ENCODE measurements around the gene PRR14.
"Not testable (repeated sequence)": the region's sequence is repeated elsewhere in the genome, so short reads cannot be mapped to it uniquely, and the experiment has no call there.

PRR14 gene

DNA sequence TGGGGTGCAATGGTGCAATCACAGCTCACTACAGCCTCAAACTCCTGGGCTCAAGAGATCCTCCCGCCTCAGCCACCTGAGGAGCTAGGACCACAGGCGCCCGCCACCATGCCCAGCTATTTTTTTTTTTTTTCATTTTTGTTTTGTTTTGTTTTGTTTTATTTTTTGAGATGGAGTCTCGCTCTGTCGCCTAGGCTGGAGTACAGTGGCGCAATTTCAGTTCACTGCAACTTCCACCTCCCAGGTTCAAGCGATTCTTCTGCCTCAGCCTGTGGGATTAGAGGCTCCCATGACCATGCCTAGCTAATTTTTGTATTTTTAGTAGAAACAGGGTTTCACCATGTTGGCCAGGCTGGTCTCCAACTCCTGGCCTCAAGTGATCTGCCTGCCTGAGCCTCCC lies 18.3 kb upstream of the PRR14 start:
- DNase-seq (ENCODE audit: low read depth) = not testable (repeated sequence)

DNA sequence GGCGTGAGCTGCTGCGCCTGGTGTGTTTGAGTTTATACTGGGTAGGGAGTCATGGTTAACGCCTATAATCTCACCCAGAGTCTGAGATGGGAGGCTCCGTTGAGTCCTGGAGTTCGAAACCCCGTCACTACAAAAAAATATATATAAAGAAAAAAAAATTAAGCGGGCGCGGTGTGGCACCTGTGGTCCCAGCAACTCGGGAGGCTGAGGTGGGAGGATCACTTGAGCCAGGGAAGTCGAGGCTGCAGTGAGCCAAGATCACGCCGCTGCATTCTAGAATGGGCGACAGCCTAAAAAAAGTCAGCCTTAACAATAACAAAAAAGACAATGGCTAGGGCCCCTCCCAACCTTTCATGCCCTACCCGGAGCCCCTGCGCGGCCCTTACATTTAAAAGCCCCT lies 17.2 kb upstream of the PRR14 start:
- DNase-seq (ENCODE audit: low read depth) = no peak

DNA sequence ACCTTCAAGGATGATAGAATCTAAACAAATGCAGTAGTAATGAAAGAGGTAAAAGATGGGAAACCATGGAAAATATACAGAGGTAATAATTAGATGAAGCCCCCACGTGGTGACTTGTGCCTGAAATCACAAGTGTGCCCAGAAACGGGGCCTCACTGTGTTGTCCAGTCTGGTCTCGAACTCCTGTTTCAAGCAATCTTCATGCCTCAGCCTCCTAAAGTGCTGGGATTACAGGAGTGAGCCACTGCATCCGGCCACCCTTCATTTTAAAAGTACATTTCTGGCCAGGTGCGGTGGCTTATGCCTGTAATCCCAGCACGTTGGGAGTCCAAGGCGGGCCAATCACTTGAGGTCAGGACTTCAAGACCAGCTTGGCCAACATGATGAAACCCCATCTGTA lies 14.2 kb upstream of the PRR14 start:
- DNase-seq (ENCODE audit: low read depth) = no peak

DNA sequence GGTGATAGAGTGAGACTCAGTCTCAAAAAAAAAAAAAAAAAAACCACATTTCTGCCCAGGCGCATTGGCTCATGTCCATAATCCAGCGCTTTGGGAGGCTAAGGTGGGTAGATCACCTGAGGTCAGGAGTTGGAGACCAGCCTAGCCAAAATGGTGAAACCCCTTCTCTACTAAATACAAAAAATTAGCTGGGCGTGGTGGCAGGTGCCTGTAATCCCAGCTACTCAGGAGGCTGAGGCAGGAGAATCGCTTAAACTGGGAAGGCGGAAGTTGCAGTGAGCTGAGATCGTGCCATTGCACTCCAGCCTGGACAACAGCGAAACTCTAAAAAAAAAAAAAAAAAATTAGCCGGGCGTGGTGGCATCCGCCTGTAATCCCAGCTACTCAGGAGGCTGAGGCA lies 13.6 kb upstream of the PRR14 start:
- not testable (repeated sequence) for DNase-seq (ENCODE audit: low read depth)

DNA sequence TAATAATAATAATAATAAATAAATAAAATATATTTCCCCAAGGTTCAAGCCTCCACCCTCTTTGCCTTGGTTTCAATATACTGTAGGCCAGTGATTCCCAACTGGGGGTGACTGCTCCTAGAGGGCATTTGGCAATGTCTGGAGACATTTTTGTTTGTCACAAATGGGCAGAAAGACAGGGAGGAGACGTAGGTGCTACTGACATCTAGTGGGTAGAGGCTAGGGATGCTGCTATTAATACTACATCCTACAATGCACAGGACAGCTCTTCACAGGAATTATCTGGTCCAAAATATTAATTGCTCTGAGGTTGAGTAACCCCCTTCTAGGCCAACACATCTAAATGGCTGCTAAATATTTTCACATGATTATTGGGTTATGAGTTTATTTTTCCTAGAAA lies 12.8 kb upstream of the PRR14 start:
- DNase-seq (ENCODE audit: low read depth) = peak; percentile 43

DNA sequence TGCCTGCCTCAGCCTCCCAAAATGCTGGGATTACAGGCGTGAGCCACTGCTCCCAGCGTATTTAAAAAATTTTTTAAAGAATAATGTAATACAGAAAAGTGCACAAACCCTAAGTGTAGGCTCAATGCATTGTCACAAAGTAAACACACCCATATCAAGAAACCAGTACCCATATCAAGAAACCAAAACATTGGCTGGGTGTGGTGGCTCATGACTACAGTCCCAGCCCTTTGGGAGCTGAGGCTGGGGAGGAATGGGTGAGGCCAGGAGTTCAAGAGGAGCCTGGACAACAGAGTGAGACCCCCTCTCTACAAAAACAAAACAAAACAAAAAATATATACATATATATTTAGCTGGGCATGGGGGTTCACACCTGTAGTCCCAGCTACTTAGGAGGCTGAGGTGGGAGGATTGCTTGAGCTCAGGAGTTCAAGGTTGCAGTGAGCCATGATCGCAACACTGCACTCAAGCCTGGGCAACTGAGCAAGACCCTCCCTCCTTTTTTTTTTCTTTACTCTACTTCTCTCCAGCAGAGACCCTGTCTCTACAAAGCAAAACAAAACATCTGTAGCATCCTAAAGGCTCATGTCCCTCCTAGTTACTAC lies 9.3 kb upstream of the PRR14 start:
- no peak for DNase-seq (ENCODE audit: low read depth)

DNA sequence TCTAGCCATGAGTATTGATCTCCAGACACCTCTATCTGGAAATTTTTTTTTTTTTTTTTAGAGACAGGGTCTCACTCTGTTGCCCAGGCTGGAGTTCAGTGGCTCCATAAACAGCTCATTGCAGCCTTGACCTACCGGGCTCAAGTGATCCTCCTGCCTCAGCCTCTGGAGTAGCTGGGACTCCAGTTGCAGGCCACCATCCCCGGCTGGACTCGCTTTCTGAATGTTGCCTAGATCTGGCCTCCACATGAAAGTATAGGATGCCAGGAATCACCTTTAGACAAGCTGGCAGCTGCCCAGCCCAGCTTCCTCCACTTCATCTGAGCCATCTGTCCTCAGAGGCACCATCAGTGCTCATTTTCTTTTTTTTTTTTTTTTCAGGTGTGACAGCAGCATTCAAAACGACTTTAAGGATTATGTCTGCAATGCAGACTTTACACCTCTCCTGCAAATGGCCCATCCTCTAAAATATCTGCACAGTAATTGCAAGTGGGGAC lies 6.4 kb upstream of the PRR14 start:
- DNase-seq (ENCODE audit: low read depth) = no peak

DNA sequence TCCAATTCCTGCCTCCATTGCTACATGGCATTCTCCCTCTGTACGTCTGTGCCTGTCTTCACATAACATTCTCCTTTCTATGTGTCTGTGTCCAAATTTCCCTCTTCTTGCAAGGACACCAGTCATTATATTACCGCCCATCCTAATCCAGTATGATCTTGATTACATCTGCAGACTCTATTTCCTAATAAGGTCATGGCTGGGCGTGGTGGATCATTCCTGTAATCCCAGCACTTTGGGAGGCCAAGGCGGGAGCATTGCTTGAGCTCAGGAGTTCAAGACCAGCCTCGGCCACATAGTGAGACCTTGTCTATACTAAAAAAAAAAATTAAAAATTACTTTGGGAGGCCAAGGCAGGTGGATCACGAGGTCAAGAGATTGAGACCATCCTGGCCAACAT lies 5.0 kb upstream of the PRR14 start:
- DNase-seq (ENCODE audit: low read depth) = no peak

DNA sequence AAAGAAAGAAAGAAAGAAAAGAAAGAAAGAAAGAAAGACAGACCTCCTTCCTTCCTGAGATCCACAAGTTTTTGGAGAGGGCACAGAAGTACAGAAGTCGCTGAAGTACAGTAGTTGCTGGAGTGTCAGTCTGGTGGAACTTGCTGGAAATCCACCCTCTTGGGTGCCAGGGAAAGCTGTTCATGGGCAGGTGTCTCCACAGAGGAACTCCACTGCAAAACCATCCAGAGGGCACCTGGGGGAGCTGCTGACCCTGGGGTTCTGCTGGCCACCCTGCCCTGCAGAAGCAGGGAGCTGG lies 3.5 kb upstream of the PRR14 start:
- DNase-seq (ENCODE audit: low read depth) = no peak

DNA sequence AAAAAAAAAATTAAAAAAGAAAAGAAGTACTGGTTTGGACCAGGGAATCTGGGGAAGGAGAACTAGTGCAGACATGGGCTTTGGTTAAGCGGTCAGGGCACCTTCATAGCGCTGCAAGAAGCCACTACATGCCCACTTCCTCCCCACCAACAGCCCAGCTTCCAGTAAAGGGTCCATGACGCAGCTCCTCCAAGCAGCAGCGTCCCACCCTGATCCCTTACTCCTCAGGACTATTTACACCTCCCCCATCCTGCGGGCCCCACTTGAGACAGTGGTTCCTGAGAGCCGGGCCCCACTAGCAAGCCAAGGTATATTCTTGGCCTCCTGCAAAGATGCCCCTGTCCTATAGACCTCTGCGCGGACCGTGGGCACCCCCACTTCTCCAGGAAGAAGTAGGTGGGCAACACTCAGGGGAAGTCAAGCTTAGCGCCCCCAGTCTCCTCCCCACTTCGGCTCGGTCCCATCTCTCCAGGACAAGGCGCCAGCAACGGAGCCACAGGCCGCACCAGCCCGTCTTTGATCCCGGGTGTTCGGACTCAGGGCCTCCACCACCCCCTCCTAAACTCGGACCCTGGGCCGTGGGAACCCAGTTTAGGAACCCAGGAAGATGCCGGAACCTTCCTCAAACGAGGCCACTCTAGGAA lies 913 bp upstream of the PRR14 start:
- DNase-seq (ENCODE audit: low read depth) = no peak

DNA sequence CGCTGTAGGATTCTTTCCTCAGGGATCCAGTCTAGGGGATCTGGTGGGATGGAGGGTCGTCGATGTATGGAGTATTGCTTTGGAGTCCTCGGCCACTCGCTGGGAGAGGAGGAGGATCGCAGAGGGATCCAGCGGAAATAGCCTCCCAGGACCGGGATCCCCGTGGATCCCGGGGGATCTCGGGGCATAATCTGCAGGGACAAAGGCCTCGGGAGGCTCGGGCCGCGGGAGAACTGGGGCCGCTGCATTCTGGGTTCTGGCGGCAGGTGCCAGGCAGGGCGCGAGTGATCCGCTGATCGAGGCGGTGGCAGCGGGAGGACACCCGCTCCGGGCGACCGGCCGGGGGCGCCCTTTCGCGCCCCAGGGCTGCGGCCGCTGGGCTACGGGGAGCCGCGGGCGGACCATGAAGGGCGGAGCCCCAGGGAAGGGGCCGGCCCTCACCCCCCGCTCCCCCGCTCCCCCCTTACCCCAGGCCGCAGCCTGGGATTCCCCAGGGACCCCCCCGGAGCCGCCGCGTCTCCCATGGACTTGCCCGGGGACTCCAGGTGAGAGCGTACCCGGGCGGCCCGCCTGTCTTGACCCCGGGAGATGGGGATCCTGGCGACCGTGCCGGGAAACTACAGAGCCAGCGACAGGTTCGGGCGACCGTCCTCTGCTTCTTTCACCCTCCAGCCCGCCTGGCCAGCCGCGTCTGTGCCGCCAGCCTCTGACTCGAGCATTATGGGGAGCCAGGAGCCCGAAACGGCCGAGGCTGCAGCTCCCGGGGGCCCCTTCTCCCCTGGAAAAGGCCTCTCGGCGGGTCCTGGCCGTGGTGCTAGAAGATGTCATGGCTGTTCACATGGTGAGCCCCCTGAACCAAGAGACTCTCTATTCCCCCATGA lies 604 bp downstream of the PRR14 start:
- DNase-seq (ENCODE audit: low read depth) = peak; percentile 50

DNA sequence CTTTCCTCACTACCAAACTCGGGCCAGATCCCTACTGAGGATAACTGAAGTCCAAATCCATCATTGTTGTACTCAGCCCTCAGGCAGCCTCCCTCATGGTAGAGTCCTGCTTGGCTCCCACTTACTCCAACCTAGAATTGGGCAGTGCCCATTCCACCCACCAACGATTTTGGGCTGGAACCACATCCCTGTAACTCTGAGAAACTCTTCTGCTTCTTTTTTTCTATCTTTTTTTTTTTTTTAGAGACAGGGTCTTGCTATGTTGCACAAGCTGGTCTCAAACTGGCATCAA lies 1.2 kb downstream of the PRR14 start:
- DNase-seq (ENCODE audit: low read depth) = no peak

DNA sequence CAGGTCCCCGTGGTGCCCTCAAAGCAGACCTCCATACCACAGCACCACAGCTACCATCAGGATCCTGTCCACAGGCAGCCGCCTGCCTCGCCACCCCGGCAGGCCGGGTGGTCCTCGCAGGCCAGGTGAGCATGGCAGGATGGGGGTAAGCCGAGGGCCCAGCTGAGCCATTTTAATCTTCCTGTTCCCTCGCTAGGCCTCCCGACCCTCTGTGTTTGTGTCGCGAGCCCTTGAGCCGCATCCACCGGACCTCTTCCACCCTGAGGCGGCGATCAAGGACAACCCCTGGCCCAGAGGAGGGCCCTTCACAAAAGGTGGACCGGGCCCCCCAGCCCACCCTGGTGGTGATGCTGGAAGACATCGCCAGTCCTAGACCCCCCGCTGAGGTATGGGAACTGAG lies 2.0 kb downstream of the PRR14 start:
- no peak for DNase-seq (ENCODE audit: low read depth)

DNA sequence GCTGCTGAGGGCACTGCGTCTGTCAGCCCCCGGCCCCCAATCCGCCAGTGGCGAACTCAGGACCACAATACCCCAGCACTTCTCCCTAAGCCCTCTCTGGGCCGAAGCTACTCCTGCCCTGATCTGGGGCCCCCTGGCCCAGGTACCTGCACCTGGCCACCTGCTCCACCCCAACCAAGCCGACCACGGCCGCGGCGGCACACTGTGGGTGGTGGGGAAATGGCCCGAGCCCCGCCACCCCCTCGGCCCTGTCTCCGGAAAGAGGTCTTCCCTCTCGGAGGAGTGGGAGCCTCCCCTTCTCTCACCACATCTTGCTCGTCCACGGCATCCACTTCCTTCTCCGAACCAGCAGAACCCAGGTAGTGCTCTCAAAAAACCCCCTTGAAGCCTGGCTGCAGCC lies 4.1 kb downstream of the PRR14 start:
- no peak for DNase-seq (ENCODE audit: low read depth)

DNA sequence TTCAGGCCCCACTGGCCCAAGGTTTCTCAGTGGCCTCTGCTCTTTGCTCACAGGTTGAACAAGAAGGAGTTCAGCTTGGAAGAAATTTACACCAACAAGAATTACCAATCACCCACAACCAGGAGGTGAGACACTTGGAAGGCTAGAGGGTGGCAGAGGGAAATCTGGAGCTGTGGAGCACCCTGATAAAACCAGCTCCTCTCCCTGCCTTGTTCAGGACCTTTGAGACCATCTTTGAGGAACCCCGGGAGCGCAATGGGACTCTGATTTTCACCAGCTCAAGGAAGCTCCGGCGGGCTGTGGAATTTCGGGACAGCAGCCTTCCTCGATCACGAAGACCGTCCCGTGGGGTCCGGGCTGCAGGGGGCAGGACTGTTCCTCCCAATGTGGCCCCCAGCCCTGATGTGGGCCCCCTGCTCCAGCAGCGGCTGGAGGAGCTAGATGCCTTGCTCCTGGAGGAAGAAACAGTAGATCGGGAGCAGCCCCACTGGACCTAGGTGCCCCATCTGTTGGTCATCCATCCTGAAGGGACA lies 5.1 kb downstream of the PRR14 start:
- no peak for DNase-seq (ENCODE audit: low read depth)

DNA sequence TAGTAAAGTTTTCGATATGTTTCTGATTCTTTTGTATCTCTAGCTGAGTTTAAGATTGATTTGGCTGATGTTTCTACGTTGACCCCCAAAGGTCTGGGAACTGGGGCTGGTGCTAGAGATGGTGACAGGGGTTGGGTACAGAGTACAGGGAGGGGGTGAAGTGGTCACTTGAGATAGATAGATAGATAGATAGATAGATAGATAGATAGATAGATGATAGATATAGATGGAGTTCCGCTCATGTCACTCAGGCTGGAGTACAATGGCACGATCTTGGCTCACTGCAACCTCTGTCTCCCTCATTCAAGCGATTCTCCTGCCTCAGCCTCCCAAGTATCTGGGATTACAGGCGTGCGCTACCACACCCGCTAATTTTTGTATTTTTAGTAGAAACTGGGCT lies 5.6 kb downstream of the PRR14 start:
- DNase-seq (ENCODE audit: low read depth) = no peak

DNA sequence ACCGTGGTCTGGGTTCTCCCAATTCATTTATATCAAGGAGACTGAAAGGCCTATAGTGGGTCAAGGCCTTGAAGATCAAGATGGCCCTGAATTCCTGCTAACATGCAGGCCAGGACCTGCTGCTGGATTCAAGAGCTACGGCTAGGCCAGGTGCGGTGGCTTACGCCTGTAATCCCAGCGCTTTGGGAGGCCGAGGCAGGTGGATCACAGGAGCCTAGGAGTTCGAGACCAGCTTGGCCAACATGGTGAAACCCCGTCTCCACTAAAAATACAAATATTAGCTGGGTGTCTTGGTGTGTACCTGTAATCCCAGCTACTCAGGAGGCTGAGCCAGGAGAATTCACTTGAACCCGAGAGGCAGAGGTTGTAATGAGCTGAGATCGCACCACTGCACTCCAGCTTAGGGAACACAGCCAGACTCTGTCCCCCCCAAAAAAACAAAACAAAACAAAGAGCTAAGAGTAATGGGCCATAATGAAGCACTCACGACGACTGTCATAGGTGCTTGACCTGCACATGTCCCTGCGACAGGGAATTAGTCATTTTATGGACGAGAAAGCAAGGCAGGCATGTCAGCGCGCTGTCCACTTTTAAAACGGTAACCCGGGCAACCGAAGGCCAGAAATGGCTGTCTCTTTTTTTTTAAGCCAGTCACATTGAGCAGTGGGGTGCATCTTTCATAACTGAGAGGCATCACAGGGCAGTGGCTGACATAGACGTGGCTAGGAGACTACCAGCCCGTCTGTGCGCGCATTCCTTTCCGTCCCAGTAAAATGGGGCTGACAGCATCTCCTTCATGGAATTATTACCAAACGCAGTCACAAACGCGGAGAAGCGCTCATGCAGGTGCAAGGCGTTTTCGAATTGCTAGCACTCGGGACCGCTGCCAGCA lies 6.5 kb downstream of the PRR14 start:
- no peak for DNase-seq (ENCODE audit: low read depth)

DNA sequence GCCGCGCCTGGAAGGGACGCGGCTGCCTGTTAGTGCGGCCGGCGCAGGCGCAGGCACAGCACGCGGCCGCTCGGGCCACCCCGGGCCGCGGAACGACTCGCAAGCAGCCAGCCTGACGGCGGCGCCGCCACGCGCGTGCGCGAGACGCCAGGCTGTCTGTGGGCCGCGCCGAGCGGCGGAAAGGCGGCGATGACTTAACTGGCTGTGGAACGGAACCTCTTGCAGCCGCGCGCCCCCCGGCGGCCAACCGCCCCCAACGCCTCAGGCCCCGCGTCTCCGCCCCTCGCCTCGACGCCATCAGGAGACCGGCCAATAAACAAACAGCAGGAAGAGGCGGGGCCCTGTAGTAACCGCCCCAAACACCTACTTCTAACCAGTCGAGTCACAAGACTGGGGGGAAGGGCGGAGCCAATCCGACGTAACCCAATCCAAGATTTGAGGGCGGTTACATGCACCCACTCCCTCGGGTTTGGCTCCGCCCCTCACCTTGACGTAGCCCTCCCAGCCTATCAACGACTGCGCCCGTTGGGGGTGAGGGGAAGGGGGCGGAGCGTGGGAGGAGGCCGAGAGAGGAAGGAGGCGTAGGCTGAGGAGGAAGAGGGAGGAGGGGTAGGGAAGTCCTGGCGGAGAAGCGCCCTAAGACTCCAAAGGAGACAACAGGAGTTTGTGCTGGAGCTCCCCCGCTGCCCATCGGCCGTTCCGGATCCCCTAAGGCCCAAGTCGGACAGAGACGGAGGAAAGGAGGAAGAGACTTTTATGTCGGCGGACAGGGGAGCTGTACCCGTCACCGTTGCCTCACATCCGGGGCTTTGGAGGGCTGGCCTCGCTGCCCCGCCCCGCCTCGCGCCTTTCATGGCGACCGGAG lies 7.3 kb downstream of the PRR14 start, which contains the start of gene FBRS:
Gene FBRS (plus strand): TSS at position 566 of the 865 bp plus-strand sequence. CDS start 1,088 bp downstream, outside the sequence.
- DNase-seq (ENCODE audit: low read depth) = peak; percentile 100

DNA sequence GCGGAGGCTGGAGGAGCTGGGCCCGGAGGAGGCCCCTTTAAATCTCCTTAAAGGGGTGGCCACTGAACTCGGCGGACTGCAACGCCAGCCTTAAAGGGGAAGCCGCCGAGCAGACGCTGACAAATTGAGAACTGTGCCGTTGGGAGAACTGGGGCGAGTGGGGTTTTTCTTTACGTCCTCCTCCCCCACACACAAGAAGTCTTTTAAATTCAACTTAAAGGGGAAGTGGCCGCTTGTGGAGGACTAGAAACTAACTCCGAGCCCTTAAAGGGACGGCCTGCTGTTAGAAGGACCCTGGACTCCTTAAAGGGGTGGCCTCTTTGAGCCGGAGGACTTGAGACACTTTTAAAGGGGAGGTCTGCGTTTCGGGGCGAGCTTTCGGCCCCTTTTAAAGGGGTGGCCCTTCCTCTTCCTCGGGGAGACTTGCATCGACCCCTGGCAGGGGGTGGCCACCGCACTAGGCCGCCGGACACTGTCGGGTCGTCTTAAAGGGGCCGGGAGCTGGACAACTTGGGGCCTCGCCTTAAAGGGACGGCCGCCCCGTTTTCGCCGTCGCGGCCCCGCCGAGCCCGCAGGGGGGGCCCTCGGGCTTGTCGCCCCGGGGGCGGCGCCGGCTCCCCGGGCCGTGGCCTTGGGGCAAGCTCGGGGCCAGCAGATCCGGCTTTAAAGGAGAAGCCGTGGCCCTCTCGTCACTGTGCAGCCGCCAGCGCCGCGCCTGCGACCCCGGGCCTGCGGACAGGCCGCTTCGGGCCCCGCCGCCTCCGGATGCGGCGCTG lies 8.2 kb downstream of the PRR14 start:
- DNase-seq (ENCODE audit: low read depth) = peak; percentile 96
